SK-N-SH treated with all-trans-retinoic acid at 6 μM for 48 hours (cell line): ENCODE results near the gene PDE1C.

Experiments used
- CREB5 ChIP-seq: fragments of 250-450 bp; sonication (Bioruptor Pico); IDR thresholded peaks from 2 replicates; pipeline ENCODE4 v1.5.1; 2020; ENCODE audit warnings: low read depth, mild to moderate bottlenecking, moderate library complexity
- ISL1 ChIP-seq: fragments of 250-450 bp; sonication (Bioruptor Pico); IDR thresholded peaks from 2 replicates; pipeline ENCODE4 v2.1.2; 2022; ENCODE audit warnings: mild to moderate bottlenecking, moderate library complexity
- PATZ1 ChIP-seq: fragments of 250-450 bp; sonication (Bioruptor Pico); IDR thresholded peaks from 2 replicates; pipeline ENCODE4 v1.8.0; 2020; ENCODE audit warnings: mild to moderate bottlenecking, moderate library complexity, borderline replicate concordance
- RARB ChIP-seq: fragments of 250-450 bp; sonication (Bioruptor Pico); IDR thresholded peaks from 2 replicates; pipeline ENCODE4 v1.8.0; 2021; ENCODE audit warnings: mild to moderate bottlenecking, moderate library complexity
- TCF4 ChIP-seq: fragments of 250-450 bp; sonication (Bioruptor Pico); IDR thresholded peaks from 2 replicates; pipeline ENCODE4 v1.8.0; 2021; ENCODE audit warnings: mild to moderate bottlenecking, moderate library complexity, borderline replicate concordance
- ZFP30 ChIP-seq: fragments of 450-650 bp; formaldehyde crosslinking; IDR thresholded peaks from 2 replicates; pipeline ENCODE4 v1.5.0; 2022; ENCODE audit warnings: mild to moderate bottlenecking, moderate library complexity
- ZNF565 ChIP-seq: fragments of 450-650 bp; formaldehyde crosslinking; conservative IDR thresholded peaks from 2 replicates; pipeline ENCODE4 v1.5.0; 2020; ENCODE audit warnings: low read depth, mild to moderate bottlenecking, moderate library complexity
- TF ChIP-seq, protein P1 (sequence below): fragments of 250-450 bp; sonication (Bioruptor Pico); IDR thresholded peaks from 2 replicates; pipeline ENCODE4 v1.5.0; 2020; ENCODE audit warnings: mild to moderate bottlenecking, moderate library complexity

- TF ChIP-seq, protein P1, sequence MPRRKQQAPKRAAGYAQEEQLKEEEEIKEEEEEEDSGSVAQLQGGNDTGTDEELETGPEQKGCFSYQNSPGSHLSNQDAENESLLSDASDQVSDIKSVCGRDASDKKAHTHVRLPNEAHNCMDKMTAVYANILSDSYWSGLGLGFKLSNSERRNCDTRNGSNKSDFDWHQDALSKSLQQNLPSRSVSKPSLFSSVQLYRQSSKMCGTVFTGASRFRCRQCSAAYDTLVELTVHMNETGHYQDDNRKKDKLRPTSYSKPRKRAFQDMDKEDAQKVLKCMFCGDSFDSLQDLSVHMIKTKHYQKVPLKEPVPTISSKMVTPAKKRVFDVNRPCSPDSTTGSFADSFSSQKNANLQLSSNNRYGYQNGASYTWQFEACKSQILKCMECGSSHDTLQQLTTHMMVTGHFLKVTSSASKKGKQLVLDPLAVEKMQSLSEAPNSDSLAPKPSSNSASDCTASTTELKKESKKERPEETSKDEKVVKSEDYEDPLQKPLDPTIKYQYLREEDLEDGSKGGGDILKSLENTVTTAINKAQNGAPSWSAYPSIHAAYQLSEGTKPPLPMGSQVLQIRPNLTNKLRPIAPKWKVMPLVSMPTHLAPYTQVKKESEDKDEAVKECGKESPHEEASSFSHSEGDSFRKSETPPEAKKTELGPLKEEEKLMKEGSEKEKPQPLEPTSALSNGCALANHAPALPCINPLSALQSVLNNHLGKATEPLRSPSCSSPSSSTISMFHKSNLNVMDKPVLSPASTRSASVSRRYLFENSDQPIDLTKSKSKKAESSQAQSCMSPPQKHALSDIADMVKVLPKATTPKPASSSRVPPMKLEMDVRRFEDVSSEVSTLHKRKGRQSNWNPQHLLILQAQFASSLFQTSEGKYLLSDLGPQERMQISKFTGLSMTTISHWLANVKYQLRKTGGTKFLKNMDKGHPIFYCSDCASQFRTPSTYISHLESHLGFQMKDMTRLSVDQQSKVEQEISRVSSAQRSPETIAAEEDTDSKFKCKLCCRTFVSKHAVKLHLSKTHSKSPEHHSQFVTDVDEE (CRISPR knock-in tag): no peak
- TF ChIP-seq ZNF565 (CRISPR knock-in tag) (no peak), RARB (CRISPR knock-in tag) (no peak), PATZ1 (CRISPR knock-in tag) (no peak), ZFP30 (CRISPR knock-in tag) (no peak), CREB5 (CRISPR knock-in tag) (no peak), TCF4 (CRISPR knock-in tag) (no peak), ISL1 (CRISPR knock-in tag) (no peak)
Observed at GRCh38 chr7:31853380-31853779, 216.8 kb downstream of the PDE1C start.
